Natural killer cell treated with Interleukin-12 subunit alpha and Interleukin-12 subunit beta and Interleukin-15 and Interleukin-18, amount 100 ng/mL, for 72 hours (primary cell): Measurements from ENCODE around the gene CEP72. TPM values are rescaled to one million over a fixed set of nuclear protein-coding genes. Genes with fewer than 3 reads are reported as not detected.

ENCODE experiments used
- total RNA-seq, 2 donors: library from RNA; stranded (reverse); gene quantifications; one replicate each; pipeline ENCODE4 v1.2.3, GENCODE V29; 2022

Gene CEP72
- total RNA-seq, 2 donors from 2014 or later, result 15.3 to 58.1 TPM

Other genes starting within 250 kb of the CEP72 start
- 10 to 100 TPM; 60.2 to 89.8 TPM for gene EXOC3, start 169.2 kb upstream of the CEP72 start, total RNA-seq
- gene SLC9A3, start 87.9 kb upstream of the CEP72 start, total RNA-seq, result 1 to 10 TPM in 1 of 2 donors, under 1 TPM in 1; 0.21 to 1.1 TPM
- under 1 TPM in 1 of 2 donors, not detected in 1; 0.05 TPM for gene TPPP, start 81.0 kb downstream of the CEP72 start, total RNA-seq
- 1 to 10 TPM in 1 of 2 donors, not detected in 1; 1.2 TPM for gene ZDHHC11B, start 172.4 kb downstream of the CEP72 start, total RNA-seq
- 10 to 100 TPM in 1 of 2 donors, 1 to 10 TPM in 1; 8.1 to 24.5 TPM for gene ZDHHC11, start 238.6 kb downstream of the CEP72 start, total RNA-seq